HCEC 1CT (cell line): ENCODE measurements around the gene LRRC45.

Experiments
- DNase-seq: peaks from one replicate; pipeline ENCODE4 v3.0.0-alpha.2; 2017

Gene LRRC45

DNA sequence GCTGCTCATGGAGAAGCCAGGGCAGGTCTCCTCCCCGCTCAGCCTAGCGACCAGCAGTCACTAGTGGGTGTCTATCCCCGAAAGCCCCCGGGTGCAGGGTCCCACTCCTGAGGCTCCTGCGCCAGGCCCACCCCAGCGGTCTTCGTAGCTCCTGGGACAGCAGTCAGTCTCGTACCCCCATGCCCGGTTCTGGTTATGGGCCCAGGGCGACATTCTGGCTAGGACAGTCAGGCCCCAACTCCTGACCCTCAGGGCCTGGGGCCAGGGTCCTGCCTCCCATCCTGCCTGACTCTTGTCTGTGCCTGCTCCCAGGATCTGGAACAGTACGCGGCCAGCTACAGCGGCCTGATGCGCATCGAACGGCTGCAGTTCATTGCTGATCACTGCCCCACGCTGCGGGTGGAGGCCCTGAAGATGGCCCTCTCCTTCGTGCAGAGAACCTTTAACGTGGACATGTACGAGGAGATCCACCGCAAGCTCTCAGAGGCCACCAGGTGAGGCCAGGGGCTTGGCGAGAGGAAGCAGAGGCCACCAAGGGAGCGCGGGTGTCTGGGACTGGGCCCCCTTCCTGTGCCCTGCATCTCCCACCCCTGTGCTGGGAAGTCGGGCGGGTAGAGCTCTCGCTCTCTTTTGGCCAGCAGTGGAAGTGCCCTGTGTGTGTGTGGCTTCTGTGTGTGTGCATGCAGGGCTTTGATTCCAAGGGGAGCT is 30.6 kb downstream of the LRRC45 start:
- DNase-seq = no peak

DNA sequence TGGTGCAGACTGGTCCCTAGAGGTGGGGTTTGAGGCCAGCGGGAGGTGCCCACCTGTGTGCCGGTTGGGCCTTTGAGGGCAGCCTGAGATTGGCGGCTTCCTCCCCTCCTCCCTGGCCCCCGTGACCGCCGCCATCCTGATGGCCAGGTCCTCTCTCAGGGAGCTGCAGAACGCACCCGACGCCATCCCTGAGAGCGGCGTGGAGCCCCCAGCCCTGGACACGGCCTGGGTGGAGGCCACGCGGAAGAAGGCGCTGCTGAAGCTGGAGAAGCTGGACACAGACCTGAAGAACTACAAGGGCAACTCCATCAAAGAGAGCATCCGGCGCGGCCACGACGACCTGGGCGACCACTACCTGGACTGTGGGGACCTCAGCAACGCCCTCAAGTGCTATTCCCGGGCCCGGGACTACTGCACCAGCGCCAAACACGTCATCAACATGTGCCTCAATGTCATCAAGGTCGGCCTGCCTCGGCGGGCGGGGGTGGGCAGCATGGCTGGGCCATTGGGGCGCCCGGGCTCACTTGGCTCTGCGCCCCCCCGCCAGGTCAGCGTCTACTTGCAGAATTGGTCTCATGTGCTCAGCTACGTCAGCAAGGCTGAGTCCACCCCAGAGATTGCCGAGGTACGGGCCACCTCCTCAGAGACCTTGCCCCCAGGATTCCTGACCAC is 31.4 kb downstream of the LRRC45 start:
- no peak for DNase-seq

DNA sequence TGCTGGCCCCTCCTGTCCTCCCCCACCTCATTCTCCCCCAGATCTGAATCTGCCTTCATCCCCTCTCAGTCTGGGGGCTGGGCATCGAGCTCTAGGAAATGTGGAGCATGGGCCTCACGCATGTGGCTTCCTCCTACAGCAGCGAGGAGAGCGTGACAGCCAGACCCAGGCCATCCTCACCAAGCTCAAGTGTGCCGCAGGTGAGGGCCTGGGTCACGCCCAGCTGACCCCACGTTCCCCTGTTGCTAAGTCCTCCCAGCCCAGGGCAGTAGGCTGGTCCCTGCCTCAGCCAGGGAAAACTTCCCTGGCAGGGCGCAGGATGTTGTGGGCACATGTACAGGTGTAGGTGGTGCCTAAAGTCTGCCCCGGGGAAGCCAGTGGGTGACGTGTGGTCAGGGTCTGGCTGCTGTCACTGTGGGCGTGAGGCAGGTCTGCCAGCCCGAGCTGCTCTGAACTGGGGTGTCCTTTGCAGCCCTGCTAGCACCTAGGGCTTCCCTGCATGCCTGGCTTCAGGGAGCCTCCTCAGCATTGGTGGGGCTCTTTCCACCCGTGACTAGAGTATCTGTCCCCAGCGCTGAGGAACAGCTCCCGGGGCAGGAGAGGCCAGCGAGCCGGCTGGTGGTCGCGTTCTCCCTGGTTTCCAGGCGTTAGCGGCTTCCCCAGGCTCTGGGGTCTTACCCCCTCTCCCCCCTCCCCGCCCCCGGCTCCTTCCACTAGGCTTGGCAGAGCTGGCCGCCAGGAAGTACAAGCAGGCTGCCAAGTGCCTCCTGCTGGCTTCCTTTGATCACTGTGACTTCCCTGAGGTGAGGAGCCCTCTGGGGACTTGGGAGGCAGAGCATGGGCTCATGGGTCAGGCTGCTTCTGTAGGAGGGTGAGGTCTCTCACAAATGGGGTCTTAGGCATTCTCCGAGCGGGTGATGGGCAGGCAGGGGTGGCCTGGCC is 32.2 kb downstream of the LRRC45 start:
- no peak for DNase-seq

- DNase-seq = no peak
Observed at GRCh38 chr17:82055965-82056728, 33.0 kb downstream of the LRRC45 start.

GRCh38 chr17:82056729-82057621 is 33.9 kb downstream of the LRRC45 start:
- no peak for DNase-seq

GRCh38 chr17:82058230-82058854 is 35.2 kb downstream of the LRRC45 start:
- DNase-seq = no peak

- no peak for DNase-seq
Observed at GRCh38 chr17:82058855-82059249, 35.7 kb downstream of the LRRC45 start.

DNA sequence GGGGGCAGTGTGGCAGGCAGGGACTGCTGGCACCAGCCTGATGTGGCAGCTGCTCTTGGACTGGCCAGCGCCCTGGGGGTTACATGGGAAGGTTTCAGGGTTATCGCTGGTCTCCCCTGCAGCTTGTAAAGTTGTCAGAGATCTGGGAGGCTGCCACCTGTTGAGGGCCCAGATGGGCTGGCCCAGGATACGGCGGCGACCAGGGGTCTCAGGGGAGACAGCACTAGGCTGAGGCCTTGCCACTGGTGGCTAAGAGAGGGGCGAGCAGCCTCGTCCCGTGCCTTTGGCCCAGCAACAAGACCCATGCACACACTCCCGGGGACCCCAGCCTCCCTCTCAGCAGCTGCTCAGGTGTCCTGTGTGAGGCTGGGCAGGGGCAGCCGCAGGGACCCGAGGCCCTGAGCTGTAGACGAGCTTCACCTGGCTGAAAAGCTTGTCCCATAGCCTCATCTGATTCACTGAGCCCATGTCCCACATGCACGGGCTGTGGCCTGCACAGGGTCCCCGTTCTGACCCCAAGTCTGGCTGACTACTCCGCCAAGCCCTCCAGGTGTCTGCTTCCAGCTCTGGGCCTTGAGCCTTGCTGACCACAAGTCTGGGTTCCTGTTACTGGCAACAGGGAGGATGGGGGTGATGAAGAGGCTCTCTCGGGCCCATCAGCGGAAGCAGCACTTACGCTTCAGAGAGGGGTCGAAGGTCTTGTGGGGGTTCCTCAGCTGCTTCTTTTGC is 36.3 kb downstream of the LRRC45 start:
- DNase-seq = no peak

GRCh38 chr17:82060001-82060380 is 36.9 kb downstream of the LRRC45 start:
- no peak for DNase-seq

- no peak for DNase-seq
Observed at GRCh38 chr17:82060614-82061013, 37.5 kb downstream of the LRRC45 start.

GRCh38 chr17:82061047-82061925 is 38.2 kb downstream of the LRRC45 start:
- DNase-seq = no peak

DNA sequence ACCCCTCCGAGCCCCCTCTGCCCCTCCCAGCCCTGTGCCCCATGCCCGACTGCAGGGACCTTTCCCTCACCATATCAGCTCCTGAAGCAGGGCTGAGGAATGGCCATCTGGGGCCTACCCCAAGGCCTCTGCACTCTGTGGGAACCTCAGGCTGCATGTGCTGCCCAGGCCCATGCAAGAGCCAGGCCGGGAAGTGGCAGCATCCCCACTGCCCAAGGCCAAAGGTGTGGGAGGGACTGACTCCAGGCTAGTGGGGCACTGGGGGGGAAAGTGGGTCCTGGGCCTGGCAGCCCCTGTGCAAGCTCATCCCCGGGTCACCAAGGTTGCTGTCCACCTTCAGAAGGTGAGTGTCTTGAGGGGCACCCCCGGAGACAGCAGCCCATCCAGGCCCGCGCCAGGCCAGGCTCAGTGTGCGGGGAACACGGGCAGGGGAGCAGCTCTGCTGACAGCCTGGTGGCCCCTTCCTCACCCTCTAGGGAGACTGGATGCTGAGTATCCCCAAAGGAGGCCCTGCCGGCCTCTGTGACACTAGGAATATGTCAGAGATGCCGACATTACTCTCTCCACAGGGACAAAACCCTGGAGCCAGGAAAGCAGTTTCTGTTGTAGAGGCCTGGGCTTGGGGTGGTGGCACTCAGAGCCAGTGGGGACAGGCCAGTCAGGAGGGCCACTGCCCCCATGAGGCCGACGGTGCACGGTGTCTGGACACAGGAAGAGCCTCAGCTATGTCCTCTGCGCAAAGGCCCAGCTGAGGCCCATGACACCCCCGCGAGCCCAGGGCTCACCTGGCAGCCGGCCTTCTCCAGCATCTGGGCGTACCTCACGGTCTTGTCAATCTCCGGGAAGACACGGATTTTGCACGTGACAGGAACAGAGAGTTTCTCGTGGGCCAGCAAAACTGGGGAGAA is 39.2 kb downstream of the LRRC45 start:
- DNase-seq = no peak

DNA sequence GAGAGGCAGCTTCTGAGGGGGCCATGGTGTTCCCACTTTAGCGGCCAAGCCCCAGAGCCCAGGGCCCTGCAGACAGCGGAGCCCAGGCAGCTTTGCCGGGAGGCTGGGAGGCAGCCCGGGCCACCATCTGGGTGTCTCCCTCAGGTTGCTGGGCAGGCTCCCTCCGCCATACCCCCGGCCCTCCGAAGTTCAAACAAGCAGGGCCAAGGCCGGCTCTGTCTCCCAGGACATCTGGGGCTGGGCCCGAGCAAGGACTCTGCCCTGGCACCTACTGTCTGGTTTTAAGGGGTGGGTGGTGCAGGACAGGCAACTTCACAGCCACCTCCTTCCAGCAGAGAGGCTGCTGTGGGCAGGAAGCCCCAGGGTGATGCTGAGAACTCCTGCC is 39.9 kb downstream of the LRRC45 start:
- DNase-seq = no peak

GRCh38 chr17:82063424-82064415 is 40.6 kb downstream of the LRRC45 start:
- DNase-seq = no peak

DNA sequence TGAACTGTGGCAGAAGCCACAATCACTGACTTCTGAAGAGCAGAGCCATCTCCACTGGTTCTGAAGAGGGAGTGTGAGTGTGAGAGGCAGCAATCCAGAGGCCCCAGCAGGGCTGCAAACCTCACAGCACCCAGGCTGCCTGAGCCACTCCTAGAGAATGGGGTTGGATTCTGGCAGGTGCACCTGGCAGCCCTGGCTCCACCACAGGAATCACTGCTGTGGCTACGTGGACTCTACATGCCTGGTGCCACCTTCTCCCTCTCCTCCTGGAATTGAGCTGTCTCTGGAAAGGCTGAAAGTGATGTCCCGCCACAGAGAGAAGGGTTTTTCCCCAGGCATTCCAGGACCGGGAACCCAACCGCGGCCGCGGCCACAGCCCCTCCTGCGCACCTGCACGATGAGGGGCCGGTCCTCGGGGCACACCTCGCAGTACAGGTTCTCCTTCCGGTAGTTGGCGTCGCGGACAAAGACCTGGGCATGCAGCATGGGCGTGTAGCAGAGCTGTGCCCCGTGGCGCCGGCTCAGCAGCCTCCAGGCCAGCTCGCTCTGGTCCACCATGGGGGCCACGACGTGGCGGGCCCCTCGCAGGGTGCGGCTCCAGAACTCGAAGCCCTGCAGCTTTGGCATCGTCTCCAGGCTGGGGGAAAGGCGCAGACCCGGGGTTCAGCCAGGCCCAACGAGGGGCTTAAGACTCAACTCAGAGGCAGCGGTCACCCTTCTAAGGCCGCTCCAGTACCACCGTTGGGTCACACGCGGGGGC is 41.5 kb downstream of the LRRC45 start:
- no peak for DNase-seq

DNA sequence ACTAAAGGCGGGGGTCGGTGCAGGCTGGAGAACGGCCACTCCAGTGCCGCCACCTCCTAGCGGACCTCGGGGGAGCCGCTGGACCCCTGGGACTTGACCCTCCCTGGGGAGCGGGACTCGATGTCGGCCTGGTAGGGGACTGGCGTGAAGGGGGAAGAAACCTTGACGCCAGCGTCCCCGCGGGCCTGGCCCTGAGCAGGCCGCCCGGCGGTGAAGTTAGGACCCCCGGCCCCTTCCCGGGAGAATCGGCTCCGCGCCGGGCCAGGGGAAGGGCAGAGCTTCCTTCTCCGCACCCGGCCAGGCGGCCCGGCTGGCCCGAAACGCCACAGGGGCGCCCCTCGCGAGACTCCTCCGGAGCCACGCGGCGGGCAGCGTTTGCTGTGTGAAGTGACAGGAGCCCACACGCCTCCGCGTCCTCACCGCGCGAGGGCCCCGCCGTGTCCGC is 42.1 kb downstream of the LRRC45 start:
- DNase-seq = no peak
